ENCODE results near the gene ANKRD13B.

DNA sequence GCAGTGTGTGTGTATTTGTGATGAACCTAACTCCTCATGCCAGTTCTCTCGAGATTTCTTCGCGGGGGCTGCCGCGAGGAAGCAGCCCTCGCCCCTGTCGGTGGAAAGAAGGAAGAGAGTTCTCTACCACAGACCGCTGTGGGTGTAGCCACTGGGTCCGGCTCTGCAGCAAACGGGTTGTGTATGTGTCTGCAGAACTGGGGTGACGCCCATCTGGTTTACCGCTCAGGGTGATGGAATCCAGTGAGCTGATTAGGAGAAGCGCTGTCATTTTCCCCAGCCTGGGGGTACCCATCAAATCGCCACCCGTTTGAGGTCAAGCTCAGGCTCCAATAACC is 22.1 kb downstream of the ANKRD13B start:
- TF ChIP-seq CTCF (IDR thresholded peaks at IDR 0.05), result no peak
- no peak for TF ChIP-seq ZFX (IDR thresholded peaks at IDR 0.05; ENCODE audit: borderline replicate concordance)
